NCI-H82 treated with DMSO at 0.1 percent for 48 hours (cell line): Measurements from ENCODE around the gene TMEM140.
"Not testable (repeated sequence)": the region's sequence is repeated elsewhere in the genome, so short reads cannot be mapped to it uniquely, and the experiment has no call there.

ENCODE experiments used
- DNase-seq: peaks from one replicate; lab custom pipeline; 2025; ENCODE audit not compliant: unreplicated experiment; lab: John Stamatoyannopoulos, UW

Gene TMEM140

GRCh38 chr7:135158141-135158655, 10.3 kb downstream of the TMEM140 start:
- DNase-seq: no peak

GRCh38 chr7:135158874-135159273, 11.0 kb downstream of the TMEM140 start:
- no peak for DNase-seq

- no peak for DNase-seq
Observed at GRCh38 chr7:135159359-135160085, 11.7 kb downstream of the TMEM140 start.

- no peak for DNase-seq
Observed at GRCh38 chr7:135160098-135160857, 12.4 kb downstream of the TMEM140 start.

- no peak for DNase-seq
Observed at GRCh38 chr7:135160858-135161653, 13.2 kb downstream of the TMEM140 start.

- DNase-seq: no peak
Observed at GRCh38 chr7:135161669-135162068, 13.8 kb downstream of the TMEM140 start.

- no peak for DNase-seq
Observed at GRCh38 chr7:135162382-135163001, 14.6 kb downstream of the TMEM140 start.

GRCh38 chr7:135164357-135165061, 16.6 kb downstream of the TMEM140 start:
- DNase-seq: no peak

GRCh38 chr7:135165862-135166261, 18.0 kb downstream of the TMEM140 start:
- DNase-seq: no peak

GRCh38 chr7:135166338-135166990, 18.6 kb downstream of the TMEM140 start:
- DNase-seq: no peak

GRCh38 chr7:135167365-135167917, 19.6 kb downstream of the TMEM140 start:
- DNase-seq: no peak

GRCh38 chr7:135168001-135168400, 20.1 kb downstream of the TMEM140 start:
- no peak for DNase-seq

- no peak for DNase-seq
Observed at GRCh38 chr7:135168489-135169140, 20.7 kb downstream of the TMEM140 start.

GRCh38 chr7:135169141-135169963, 21.5 kb downstream of the TMEM140 start:
- DNase-seq: no peak

- no peak for DNase-seq
Observed at GRCh38 chr7:135169964-135170273, 22.0 kb downstream of the TMEM140 start.

- DNase-seq: peak; percentile 78
Observed at GRCh38 chr7:135170274-135170997, 22.6 kb downstream of the TMEM140 start, which contains the start of gene CYREN. Gene CYREN (minus strand): TSS chr7:135170707. CDS start chr7:135168922, 1,785 bp downstream.

GRCh38 chr7:135170998-135171481, 23.2 kb downstream of the TMEM140 start:
- not testable (repeated sequence) for DNase-seq
